Stimulated activated CD8-positive, alpha-beta memory T cell treated with anti-CD3 and anti-CD28 coated beads, Interleukin-4, amount 100 ng/mL, for 48 hours (primary cell): ENCODE results near the gene PRXL2C.
"Not testable (repeated sequence)": the region's sequence is repeated elsewhere in the genome, so short reads cannot be mapped to it uniquely, and the experiment has no call there.

ENCODE experiments used
- DNase-seq: peaks from one replicate; pipeline ENCODE4 v3.0.0-alpha.2; 2020

The PRXL2C gene

GRCh38 chr9:96646081-96646991, 8.8 kb downstream of the PRXL2C start:
- no peak for DNase-seq

GRCh38 chr9:96644137-96644536, 11.0 kb downstream of the PRXL2C start:
- no peak for DNase-seq

- no peak for DNase-seq
Measured at GRCh38 chr9:96641514-96641913, 13.6 kb downstream of the PRXL2C start.

GRCh38 chr9:96638606-96639364, 16.3 kb downstream of the PRXL2C start:
- no peak for DNase-seq

- DNase-seq, result no peak
Measured at GRCh38 chr9:96636368-96636767, 18.7 kb downstream of the PRXL2C start.

- DNase-seq, result not testable (repeated sequence)
Measured at GRCh38 chr9:96633579-96633978, 21.5 kb downstream of the PRXL2C start.

- DNase-seq, result no peak
Measured at GRCh38 chr9:96626912-96627311, 28.2 kb downstream of the PRXL2C start.

GRCh38 chr9:96621618-96622017, 33.5 kb downstream of the PRXL2C start:
- no peak for DNase-seq

GRCh38 chr9:96620832-96621269, 34.3 kb downstream of the PRXL2C start:
- DNase-seq, result no peak

GRCh38 chr9:96620181-96620514, 35.0 kb downstream of the PRXL2C start:
- no peak for DNase-seq

- DNase-seq, result peak; percentile 85
Measured at GRCh38 chr9:96619491-96620180, 35.5 kb downstream of the PRXL2C start, which contains the start of gene CDC14B. CDC14B (minus strand) TSS chr9:96619843; CDS start chr9:96619378, 465 bp downstream.

- no peak for DNase-seq
Measured at GRCh38 chr9:96619124-96619465, 36.0 kb downstream of the PRXL2C start.

GRCh38 chr9:96618209-96619123, 36.7 kb downstream of the PRXL2C start:
- peak; percentile 38 for DNase-seq

GRCh38 chr9:96617439-96618185, 37.5 kb downstream of the PRXL2C start:
- DNase-seq, result no peak

GRCh38 chr9:96616817-96617438, 38.2 kb downstream of the PRXL2C start:
- DNase-seq, result no peak

- no peak for DNase-seq
Measured at GRCh38 chr9:96615411-96615810, 39.7 kb downstream of the PRXL2C start.

GRCh38 chr9:96614664-96615063, 40.5 kb downstream of the PRXL2C start:
- not testable (repeated sequence) for DNase-seq

GRCh38 chr9:96612966-96613589, 42.0 kb downstream of the PRXL2C start:
- no peak for DNase-seq

- DNase-seq, result no peak
Measured at GRCh38 chr9:96612105-96612965, 42.8 kb downstream of the PRXL2C start.

- DNase-seq, result no peak
Measured at GRCh38 chr9:96611302-96611701, 43.8 kb downstream of the PRXL2C start.
